Testis (tissue), 3 donors: Measurements from ENCODE around the gene MET. TPM values are rescaled to one million over a fixed set of nuclear protein-coding genes. Genes with fewer than 3 reads are reported as not detected.
"Not testable (repeated sequence)": the region's sequence is repeated elsewhere in the genome, so short reads cannot be mapped to it uniquely, and the experiment has no call there.

Experiments
- DNase-seq: peaks from one replicate; pipeline ENCODE4 v3.0.0-alpha.2; 2019
- H3K27ac ChIP-seq, 2 donors: fragments of 200-600 bp; sonication (generic); one replicate each; pipeline ENCODE4 v1.5.1; 2019
- H3K27me3 ChIP-seq: fragments of 200-600 bp; sonication (generic); one replicate; pipeline ENCODE4 v1.5.1; 2019
- H3K36me3 ChIP-seq: fragments of 200-600 bp; sonication (generic); one replicate; pipeline ENCODE4 v1.5.1; 2017; ENCODE audit warnings: low read depth; ENCODE audit errors: missing control alignments
- H3K4me1 ChIP-seq: fragments of 200-600 bp; sonication (generic); one replicate; pipeline ENCODE4 v1.5.1; 2019
- H3K4me3 ChIP-seq, 2 donors: fragments of 200-600 bp; sonication (generic); one replicate each; pipeline ENCODE4 v1.5.1; 2017 to 2019
- H3K9me3 ChIP-seq: fragments of 200-600 bp; sonication (generic); one replicate; pipeline ENCODE4 v1.5.1; 2017
- POLR2A ChIP-seq: fragments of 450-650 bp; IDR thresholded peaks from one replicate; pipeline ENCODE4 v1.6.1; 2017; ENCODE audit warnings: antibody characterized with exemption, mild to moderate bottlenecking, moderate library complexity
- WGBS, 2 donors: methylation state at CpG; one replicate each; pipeline ENCODE4 v1.1.5; 2018; 5-methylcytosine and 5-hydroxymethylcytosine counted together
- intact Hi-C: fragments of 100-400 bp; cut with DNase I; formaldehyde crosslinking; loops from one replicate; pipeline ENCODE4 v1.15.1; 2023; ENCODE audit warnings: low total_unique reads
- polyA plus RNA-seq: library from polyadenylated mRNA; stranded (reverse); fragments of 350-450 nt; fragmentation: Illumina TruSeq; extraction: RNeasy Lipid Tissue Mini Kit (QIAGEN cat#74804); gene quantifications from one replicate; pipeline ENCODE4 v1.2.3, GENCODE V29; 2014; ENCODE audit warnings: low read depth, low replicate concordance; ENCODE audit not compliant: insufficient read depth
- total RNA-seq, 2 donors: library from RNA; depleted of rRNA; stranded (reverse); fragments of >200 nt; gene quantifications; one replicate each; pipeline ENCODE4 v1.2.3, GENCODE V29; 2016
- TF ChIP-seq, protein P1 (sequence below), 3 experiments: fragments of 450-650 bp in 2 of 3; fragments of 200-600 bp in 1 of 3; sonication (generic) in 1 of 3; IDR thresholded peaks; one replicate each; pipeline ENCODE4 v1.5.1; 2016 to 2019; ENCODE audit warnings: antibody characterized with exemption in 3 of 3, mild to moderate bottlenecking in 2 of 3, moderate library complexity in 1 of 3

The MET gene
- total and polyA plus RNA-seq, 3 donors from 2014 or later, result 2.0 to 3.9 (median 3.2) TPM

DNA sequence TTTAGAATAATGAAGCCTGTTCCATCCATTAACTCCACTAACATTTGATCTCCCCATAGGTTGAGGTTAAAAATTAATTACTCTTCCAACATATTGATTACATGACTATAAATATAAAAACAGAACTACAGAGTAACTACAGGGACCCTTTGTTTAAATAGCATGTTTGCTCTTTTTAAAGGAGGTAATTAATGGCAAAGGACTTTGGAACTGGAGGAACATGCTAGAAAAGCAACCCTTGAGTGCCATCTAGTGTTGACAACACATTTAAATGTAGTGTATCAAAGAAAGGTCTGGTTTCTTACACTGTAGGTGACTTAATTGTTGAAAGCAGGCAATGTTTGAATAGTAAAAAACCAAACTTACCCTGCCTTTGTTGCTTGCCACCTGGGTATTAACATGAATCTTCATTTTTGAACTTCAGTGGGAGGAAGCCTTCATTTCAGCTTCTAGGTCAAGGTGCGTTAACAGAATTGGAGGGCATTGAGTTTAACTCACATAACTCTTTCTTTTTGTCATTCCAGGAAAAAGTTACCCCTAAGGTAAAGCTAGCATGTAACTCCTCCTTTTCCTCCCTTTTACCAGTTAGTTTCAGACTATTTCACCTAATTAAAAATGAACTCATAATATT, 137.8 kb downstream of the MET start:
- no peaks in the 10 kb centered on the region for H3K27me3 ChIP-seq
- WGBS, 2 donors, result 89 to 96% methylated on average over 1 of the region's 1 CpG
- no peaks in the 10 kb centered on the region for H3K9me3 ChIP-seq
- intact Hi-C loops, result loop anchor here (5.0 kb wide), 1 partner anchor 222 kb away; no protein-coding TSS in a partner anchor
- no peak overlapping the region for H3K27ac ChIP-seq
- no peaks in the 10 kb centered on the region for H3K4me1 ChIP-seq
- no peaks in the 10 kb centered on the region for H3K36me3 ChIP-seq
- DNase-seq, result peak; percentile 17
- TF ChIP-seq POLR2A, result no peak
- TF ChIP-seq, protein P1, sequence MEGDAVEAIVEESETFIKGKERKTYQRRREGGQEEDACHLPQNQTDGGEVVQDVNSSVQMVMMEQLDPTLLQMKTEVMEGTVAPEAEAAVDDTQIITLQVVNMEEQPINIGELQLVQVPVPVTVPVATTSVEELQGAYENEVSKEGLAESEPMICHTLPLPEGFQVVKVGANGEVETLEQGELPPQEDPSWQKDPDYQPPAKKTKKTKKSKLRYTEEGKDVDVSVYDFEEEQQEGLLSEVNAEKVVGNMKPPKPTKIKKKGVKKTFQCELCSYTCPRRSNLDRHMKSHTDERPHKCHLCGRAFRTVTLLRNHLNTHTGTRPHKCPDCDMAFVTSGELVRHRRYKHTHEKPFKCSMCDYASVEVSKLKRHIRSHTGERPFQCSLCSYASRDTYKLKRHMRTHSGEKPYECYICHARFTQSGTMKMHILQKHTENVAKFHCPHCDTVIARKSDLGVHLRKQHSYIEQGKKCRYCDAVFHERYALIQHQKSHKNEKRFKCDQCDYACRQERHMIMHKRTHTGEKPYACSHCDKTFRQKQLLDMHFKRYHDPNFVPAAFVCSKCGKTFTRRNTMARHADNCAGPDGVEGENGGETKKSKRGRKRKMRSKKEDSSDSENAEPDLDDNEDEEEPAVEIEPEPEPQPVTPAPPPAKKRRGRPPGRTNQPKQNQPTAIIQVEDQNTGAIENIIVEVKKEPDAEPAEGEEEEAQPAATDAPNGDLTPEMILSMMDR (IDR thresholded peaks at IDR 0.05), result peak; percentile 21 to 52 (median 29)
- H3K4me3 ChIP-seq, result no peak overlapping the region

GRCh38 chr7:116810267-116811116, 138.5 kb downstream of the MET start:
- WGBS, 2 donors, result 60 to 66% methylated on average over 6 of the region's 6 CpGs

GRCh38 chr7:116811768-116812167, 139.8 kb downstream of the MET start:
- no peaks in the 10 kb centered on the region for H3K27me3 ChIP-seq
- no peak for TF ChIP-seq POLR2A
- TF ChIP-seq, protein P1 (IDR thresholded peaks at IDR 0.05), result no peak
- intact Hi-C loops, result no loop called here

More at GRCh38 chr7:116810267-116811116, 138.5 kb downstream of the MET start:
- no peak overlapping the region for H3K4me3 ChIP-seq
- H3K36me3 ChIP-seq, result no peaks in the 10 kb centered on the region
- TF ChIP-seq, protein P1 (IDR thresholded peaks at IDR 0.05), result no peak
- TF ChIP-seq POLR2A, result no peak
- H3K27me3 ChIP-seq, result no peaks in the 10 kb centered on the region
- no peak for DNase-seq
- no peaks in the 10 kb centered on the region for H3K9me3 ChIP-seq
- intact Hi-C loops, result no loop called here
- H3K27ac ChIP-seq, result no peak overlapping the region
- H3K4me1 ChIP-seq, result no peaks in the 10 kb centered on the region

GRCh38 chr7:116812860-116813259, 140.9 kb downstream of the MET start:
- 69 to 81% methylated on average over 2 of the region's 2 CpGs for WGBS, 2 donors
- TF ChIP-seq, protein P1 (IDR thresholded peaks at IDR 0.05), result no peak
- TF ChIP-seq POLR2A, result no peak
- no peaks in the 10 kb centered on the region for H3K36me3 ChIP-seq
- no peak for DNase-seq
- no peaks in the 10 kb centered on the region for H3K4me1 ChIP-seq
- H3K27me3 ChIP-seq, result no peaks in the 10 kb centered on the region
- no peak overlapping the region for H3K27ac ChIP-seq
- H3K9me3 ChIP-seq, result no peaks in the 10 kb centered on the region
- intact Hi-C loops, result no loop called here
- no peak overlapping the region for H3K4me3 ChIP-seq

More at GRCh38 chr7:116811768-116812167, 139.8 kb downstream of the MET start:
- DNase-seq, result no peak
- 89 to 94% methylated on average over 3 of the region's 3 CpGs for WGBS, 2 donors
- no peak overlapping the region for H3K27ac ChIP-seq
- no peak overlapping the region for H3K4me3 ChIP-seq
- H3K9me3 ChIP-seq, result no peaks in the 10 kb centered on the region
- no peaks in the 10 kb centered on the region for H3K36me3 ChIP-seq
- H3K4me1 ChIP-seq, result no peaks in the 10 kb centered on the region

DNA sequence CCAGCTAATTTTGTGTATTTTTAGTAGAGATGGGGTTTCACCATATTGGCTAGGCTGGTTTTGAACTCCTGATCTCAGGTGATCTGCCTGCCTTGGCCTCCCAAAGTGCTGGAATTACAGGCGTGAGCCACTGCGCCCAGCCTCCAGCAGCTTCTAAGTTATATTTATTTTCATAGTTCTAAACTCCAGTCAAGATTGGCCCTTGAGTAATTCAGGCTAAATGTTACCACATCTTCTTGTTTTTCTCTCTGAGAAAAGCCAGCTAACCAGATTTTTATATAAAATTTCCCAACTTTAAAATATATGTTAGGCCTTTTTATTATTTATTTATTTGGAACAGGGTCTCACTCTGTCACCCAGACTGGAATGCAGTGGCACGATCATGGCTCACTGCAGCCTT, 141.4 kb downstream of the MET start:
- intact Hi-C loops, H3K9me3 ChIP-seq, H3K4me3 ChIP-seq, H3K27ac ChIP-seq, DNase-seq, H3K27me3 ChIP-seq, H3K36me3 ChIP-seq, H3K4me1 ChIP-seq: not testable (repeated sequence)
- WGBS, 2 donors, result 90 to 95% methylated on average over 3 of the region's 3 CpGs
